ENCODE results near the gene XRCC1. TPM values are rescaled to one million over a fixed set of nuclear protein-coding genes. Genes with fewer than 3 reads are reported as not detected.
A peak's percentile ranks its signal among the peaks of the same experiment; 100 is the strongest.

The XRCC1 gene, protein sequence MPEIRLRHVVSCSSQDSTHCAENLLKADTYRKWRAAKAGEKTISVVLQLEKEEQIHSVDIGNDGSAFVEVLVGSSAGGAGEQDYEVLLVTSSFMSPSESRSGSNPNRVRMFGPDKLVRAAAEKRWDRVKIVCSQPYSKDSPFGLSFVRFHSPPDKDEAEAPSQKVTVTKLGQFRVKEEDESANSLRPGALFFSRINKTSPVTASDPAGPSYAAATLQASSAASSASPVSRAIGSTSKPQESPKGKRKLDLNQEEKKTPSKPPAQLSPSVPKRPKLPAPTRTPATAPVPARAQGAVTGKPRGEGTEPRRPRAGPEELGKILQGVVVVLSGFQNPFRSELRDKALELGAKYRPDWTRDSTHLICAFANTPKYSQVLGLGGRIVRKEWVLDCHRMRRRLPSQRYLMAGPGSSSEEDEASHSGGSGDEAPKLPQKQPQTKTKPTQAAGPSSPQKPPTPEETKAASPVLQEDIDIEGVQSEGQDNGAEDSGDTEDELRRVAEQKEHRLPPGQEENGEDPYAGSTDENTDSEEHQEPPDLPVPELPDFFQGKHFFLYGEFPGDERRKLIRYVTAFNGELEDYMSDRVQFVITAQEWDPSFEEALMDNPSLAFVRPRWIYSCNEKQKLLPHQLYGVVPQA
- total RNA-seq = 8.3 and 10.5 TPM in 2 replicates

- no peak for FAIRE-seq
- no peak for TF ChIP-seq CTCF (IDR thresholded peaks at IDR 0.05; ENCODE audit: insufficient read depth, low read length, severe bottlenecking)
- Histone ChIP-seq H3K27me3 (ENCODE audit: control insufficient read depth, insufficient read depth, low read length) (no peaks in the 10 kb centered on the region), H3K36me3 (ENCODE audit: control insufficient read depth, insufficient read depth, low read length) (peaks cover 1% of the 10 kb centered on the region), H3K4me3 (ENCODE audit: low read depth, low read length) (peak within 1 kb of the TSS; percentile 91)
- DNase-seq (ENCODE audit: low read depth) = peak; percentile 96
Measured at GRCh38 chr19:43575156-43575950, at the start of gene XRCC1, which contains the start of gene PINLYP. XRCC1 (minus strand) TSS chr19:43575527; CDS start chr19:43575458, 69 bp downstream. PINLYP (plus strand) TSS chr19:43575801; CDS start chr19:43577192, 1,391 bp downstream.

DNA sequence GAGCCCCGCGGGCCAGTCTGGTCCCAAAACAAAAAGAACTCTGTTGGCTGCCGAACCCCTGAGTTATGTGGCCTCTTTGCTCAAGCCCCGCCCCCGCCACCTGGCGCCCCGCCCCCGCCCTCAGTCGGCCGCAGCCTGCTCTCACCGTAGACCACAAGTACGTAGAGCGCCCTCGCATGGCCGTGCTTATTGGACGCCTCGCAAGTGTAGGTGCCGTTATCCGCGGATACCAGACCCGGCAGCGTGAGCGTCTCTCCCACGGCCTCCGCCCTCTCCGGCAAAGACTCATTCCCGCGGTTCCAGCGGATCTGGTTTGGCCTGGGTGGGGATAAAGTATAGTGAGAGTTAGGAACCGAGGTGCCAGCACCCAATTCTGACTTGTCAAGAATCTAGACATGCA, 49.6 kb upstream of the XRCC1 start:
- FAIRE-seq = no peak
- no peaks in the 10 kb centered on the region for H3K27me3 ChIP-seq (ENCODE audit: control insufficient read depth, insufficient read depth, low read length)
- peak; percentile 19 for DNase-seq (ENCODE audit: low read depth)
- H3K4me3 ChIP-seq (ENCODE audit: low read depth, low read length) = no peak overlapping the region
- peak; percentile 26 for TF ChIP-seq CTCF (IDR thresholded peaks at IDR 0.05; ENCODE audit: insufficient read depth, low read length, severe bottlenecking)
- no peaks in the 10 kb centered on the region for H3K36me3 ChIP-seq (ENCODE audit: control insufficient read depth, insufficient read depth, low read length)

GRCh38 chr19:43623889-43624670, 48.8 kb upstream of the XRCC1 start:
- Histone ChIP-seq H3K27me3 (ENCODE audit: control insufficient read depth, insufficient read depth, low read length) (no peaks in the 10 kb centered on the region), H3K4me3 (ENCODE audit: low read depth, low read length) (no peak overlapping the region), H3K36me3 (ENCODE audit: control insufficient read depth, insufficient read depth, low read length) (no peaks in the 10 kb centered on the region)
- no peak for FAIRE-seq
- TF ChIP-seq CTCF (IDR thresholded peaks at IDR 0.05; ENCODE audit: insufficient read depth, low read length, severe bottlenecking) = no peak
- DNase-seq (ENCODE audit: low read depth) = no peak

DNA sequence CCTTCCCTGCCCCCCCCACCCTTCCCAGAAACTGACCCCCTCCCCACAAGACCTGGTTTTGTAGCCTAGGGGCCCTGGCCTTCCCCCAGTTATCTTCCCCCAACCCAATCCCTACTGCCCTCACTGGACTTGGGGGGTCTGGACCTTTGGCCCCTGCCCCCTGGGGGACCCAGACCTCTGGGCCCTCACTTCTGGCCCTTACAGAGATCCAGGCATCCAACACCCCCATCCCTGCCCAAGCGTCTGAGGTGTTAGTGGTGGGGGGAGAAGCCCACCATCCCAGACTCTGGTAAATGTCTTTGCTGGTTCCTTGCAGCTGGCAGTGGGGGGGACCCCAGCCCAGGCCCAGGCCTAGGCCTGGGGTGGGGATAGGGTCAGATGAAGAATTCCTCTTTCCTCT, 47.6 kb upstream of the XRCC1 start:
- H3K27me3 ChIP-seq (ENCODE audit: control insufficient read depth, insufficient read depth, low read length) = no peaks in the 10 kb centered on the region
- no peak overlapping the region for H3K4me3 ChIP-seq (ENCODE audit: low read depth, low read length)
- H3K36me3 ChIP-seq (ENCODE audit: control insufficient read depth, insufficient read depth, low read length) = no peaks in the 10 kb centered on the region
- FAIRE-seq = no peak
- no peak for DNase-seq (ENCODE audit: low read depth)
- no peak for TF ChIP-seq CTCF (IDR thresholded peaks at IDR 0.05; ENCODE audit: insufficient read depth, low read length, severe bottlenecking)

- DNase-seq (ENCODE audit: low read depth) (no peak), FAIRE-seq (no peak)
- Histone ChIP-seq H3K4me3 (ENCODE audit: low read depth, low read length) (no peak overlapping the region), H3K27me3 (ENCODE audit: control insufficient read depth, insufficient read depth, low read length) (no peaks in the 10 kb centered on the region), H3K36me3 (ENCODE audit: control insufficient read depth, insufficient read depth, low read length) (no peaks in the 10 kb centered on the region)
- TF ChIP-seq CTCF (IDR thresholded peaks at IDR 0.05; ENCODE audit: insufficient read depth, low read length, severe bottlenecking) = no peak
Measured at GRCh38 chr19:43622070-43622469, 46.7 kb upstream of the XRCC1 start.

Data from bronchial epithelial cell (primary cell).